HepG2 (cell line): ENCODE data around the gene TMEM217. TPM values are rescaled to one million over a fixed set of nuclear protein-coding genes. Genes with fewer than 3 reads are reported as not detected.

Source experiments
- ATAC-seq: fragments of 200-7000 bp; cut with Tn5 transposase; 3 replicates; pipeline ENCODE4 v1.9.1; 2020; ENCODE audit warnings: mild to moderate bottlenecking, moderate library complexity
- BruUV-seq: library from RNA; stranded (reverse); fragments of 400-500 nt; replicated peaks from 2 replicates; lab custom pipeline; 2021; lab: Mats Ljungman, UMichigan
- CTCF ChIA-PET: fragments of 300-600 bp; formaldehyde crosslinking; extraction: SDS; loops from one replicate; lab custom pipeline; 2021; ENCODE audit warnings: low total read pairs, inconsistent platforms, low intra/inter-chr PET ratio; lab: Yijun Ruan, JAX
- POLR2A ChIA-PET: fragments of 350-600 bp; sonication (Branson Sonifier 250); formaldehyde crosslinking; loops from one replicate; lab custom pipeline; 2020; ENCODE audit warnings: antibody characterized with exemption, inconsistent platforms; lab: Yijun Ruan, JAX
- DNase-seq: peaks from one replicate; pipeline ENCODE4 v3.0.0-alpha.2; 2015; ENCODE audit warnings: low spot score
- FAIRE-seq: peaks from 3 replicates; lab custom pipeline; 2011; peaks lifted over from hg19 to GRCh38; lab: Jason Lieb, UNC
- H2AFZ ChIP-seq: one replicate; pipeline ENCODE4 v1.6.1; 2011; ENCODE audit warnings: low read length, inconsistent platforms
- H3K27ac ChIP-seq: fragments of 300-600 bp; 3 replicates; pipeline ENCODE4 v1.8.0; 2011; ENCODE audit warnings: mixed run types, mild to moderate bottlenecking, mixed read lengths, low read length, inconsistent platforms; ENCODE audit not compliant: insufficient read depth; ENCODE audit errors: extremely low read length
- H3K27me3 ChIP-seq, 2 experiments: fragments of 200-600 bp in 1 of 2; 2 replicates in 1 of 2; 3 replicates in 1 of 2; pipeline versions ENCODE4 v1.6.0 to v1.8.0; 2011; ENCODE audit warnings: low read length in 2 of 2, mild to moderate bottlenecking in 2 of 2, moderate library complexity in 2 of 2, inconsistent platforms in 1 of 2; ENCODE audit not compliant: insufficient read depth in 2 of 2, control insufficient read depth in 1 of 2
- H3K36me3 ChIP-seq, 2 experiments: fragments of 200-600 bp in 1 of 2; replicated peaks in 1 of 2; 2 replicates in 1 of 2; 3 replicates in 1 of 2; pipeline versions ENCODE4 v1.5.1 to v1.8.0; 2011; ENCODE audit warnings: low read length in 2 of 2, inconsistent platforms in 1 of 2; ENCODE audit not compliant: insufficient read depth in 2 of 2, control insufficient read depth in 1 of 2
- H3K4me1 ChIP-seq: 2 replicates; pipeline ENCODE4 v1.5.1; 2012; ENCODE audit warnings: low read length, inconsistent platforms; ENCODE audit not compliant: insufficient read depth
- H3K4me2 ChIP-seq: 2 replicates; pipeline ENCODE4 v1.6.0; 2011; ENCODE audit warnings: low read depth, low read length, inconsistent platforms
- H3K4me3 ChIP-seq, 3 experiments: fragments of 200-600 bp in 1 of 3; sonication (generic), shearing (Covaris generic) in 1 of 3; replicated peaks in 1 of 3; 2 replicates each; pipeline ENCODE4 v1.5.1; 2011 to 2016; ENCODE audit warnings: low read length in 3 of 3, inconsistent platforms in 2 of 3, low read depth in 2 of 3, mild to moderate bottlenecking in 2 of 3, control low read depth in 1 of 3, mixed read lengths in 1 of 3; ENCODE audit not compliant: insufficient read depth in 1 of 3
- H3K79me2 ChIP-seq: one replicate; pipeline ENCODE4 v1.6.1; 2011; ENCODE audit warnings: low read length, inconsistent platforms; ENCODE audit not compliant: insufficient read depth
- H3K9ac ChIP-seq: 2 replicates; pipeline ENCODE4 v1.6.0; 2011; ENCODE audit warnings: mild to moderate bottlenecking, low read depth, low read length, inconsistent platforms; ENCODE audit not compliant: insufficient read depth
- H3K9me3 ChIP-seq: 2 replicates; pipeline ENCODE4 v1.5.1; 2012; ENCODE audit warnings: mild to moderate bottlenecking, low read length
- H4K20me1 ChIP-seq: 2 replicates; pipeline ENCODE4 v1.6.0; 2011; ENCODE audit warnings: inconsistent platforms, mild to moderate bottlenecking, low read length, moderate library complexity; ENCODE audit not compliant: insufficient read depth
- ARID3A ChIP-seq: IDR thresholded peaks from 2 replicates; pipeline ENCODE4 v1.6.1; 2012; ENCODE audit warnings: low read depth, low read length, improper control_type of control experiment
- CREB1 ChIP-seq, 2 experiments: fragments of 450-650 bp in 1 of 2; IDR thresholded peaks; 2 replicates each; pipeline ENCODE4 v1.6.1; 2016 to 2017; ENCODE audit warnings: control low read depth in 1 of 2, mild to moderate bottlenecking in 1 of 2, missing compliant biosample characterization in 1 of 2, missing genetic modification characterization in 1 of 2
- ELF3 ChIP-seq: IDR thresholded peaks from 2 replicates; pipeline ENCODE4 v1.6.1; 2016; ENCODE audit warnings: missing genetic modification reagents, missing compliant biosample characterization
- ETV5 ChIP-seq: IDR thresholded peaks from 2 replicates; pipeline ENCODE4 v1.6.1; 2018; ENCODE audit warnings: missing biosample characterization, missing genetic modification reagents, inconsistent platforms, borderline replicate concordance
- RARA ChIP-seq: IDR thresholded peaks from 2 replicates; pipeline ENCODE4 v1.6.1; 2016; ENCODE audit warnings: missing genetic modification reagents, missing compliant biosample characterization
- SALL1 ChIP-seq: sonication (generic); formaldehyde crosslinking; IDR thresholded peaks from 2 replicates; pipeline ENCODE4 v1.8.0; 2022; ENCODE audit warnings: mild to moderate bottlenecking, missing genetic modification reagents
- TEAD3 ChIP-seq: optimal IDR thresholded peaks from 2 replicates; pipeline ENCODE3; 2016; ENCODE audit warnings: borderline replicate concordance
- THAP7 ChIP-seq: sonication (generic); formaldehyde crosslinking; IDR thresholded peaks from 2 replicates; pipeline ENCODE4 v1.8.1; 2023; ENCODE audit warnings: mild to moderate bottlenecking, missing genetic modification reagents
- ZBED4 ChIP-seq: sonication (generic); formaldehyde crosslinking; IDR thresholded peaks from 2 replicates; pipeline ENCODE4 v1.4.0; 2020; ENCODE audit warnings: missing genetic modification reagents, borderline replicate concordance
- ZNF563 ChIP-seq: sonication (generic); formaldehyde crosslinking; IDR thresholded peaks from 2 replicates; pipeline ENCODE4 v1.8.0; 2022; ENCODE audit warnings: mild to moderate bottlenecking, moderate library complexity, missing genetic modification reagents
- ZNF572 ChIP-seq: sonication (generic); formaldehyde crosslinking; IDR thresholded peaks from 2 replicates; pipeline ENCODE4 v1.5.1; 2020; ENCODE audit warnings: mild to moderate bottlenecking, missing genetic modification reagents
- WGBS: methylation state at CpG from one replicate; pipeline ENCODE4 v1.1.6; 2017; ENCODE audit warnings: low lambda C conversion rate; 5-methylcytosine and 5-hydroxymethylcytosine counted together
- in situ Hi-C: cut with HindIII; loops from 2 replicates; pipeline ENCODE4 v1.10.0; 2017; ENCODE audit warnings: low pct_unique_long_range_greater_than_20kb; ENCODE audit not compliant: extremely low pct_ligation_motif_present
- intact Hi-C: fragments of 100-400 bp; cut with micrococcal nuclease; formaldehyde crosslinking; loops from one replicate; pipeline ENCODE4 v1.10.0; 2022; ENCODE audit not compliant: unreplicated experiment
- polyA plus RNA-seq, 8 experiments: library from polyadenylated mRNA; depleted of rRNA in 3 of 8; stranded (reverse) in 7 of 8; unstranded in 1 of 8; fragments of >200 nt; fragmentation: Illumina TruSeq in 4 of 8; extraction: Trizol in 4 of 8; gene quantifications; 2 replicates each; pipeline versions ENCODE4 v1.2.1 to v1.2.3, GENCODE V29; 2011 to 2016; ENCODE audit warnings: low read depth in 4 of 8, missing spikeins in 1 of 8, mixed read lengths in 1 of 8; ENCODE audit not compliant: insufficient read depth in 1 of 8
- total RNA-seq, 5 experiments: library from RNA; depleted of rRNA; stranded (reverse); fragments of >200 nt; fragmentation: Illumina TruSeq; extraction: Trizol; gene quantifications; 2 replicates each; pipeline ENCODE4 v1.2.3, GENCODE V29; 2016; ENCODE audit warnings: low read depth in 1 of 5

TMEM217 gene
- total and polyA plus RNA-seq, 2 of the 13 experiments (the other 11 are each of a cell fraction or from before 2014, with no cell fraction given) = 2.3 to 3.4 TPM

- TF ChIP-seq ARID3A = peak; percentile 30; the same call in 1 of the 2 replicates
- TF ChIP-seq CREB1 (IDR thresholded peaks at IDR 0.05) = no peak
- no peak for TF ChIP-seq CREB1 (CRISPR knock-in tag; IDR thresholded peaks at IDR 0.05)
- 0 out of 2 replicates have a peak, but pooled peaks have one; percentile 21 for TF ChIP-seq RARA (CRISPR knock-in tag)
Observed at GRCh38 chr6:37202788-37203491, 55.0 kb downstream of the TMEM217 start (continued).

GRCh38 chr6:37201726-37202125, 56.2 kb downstream of the TMEM217 start:
- ATAC-seq (peak; percentile 49), FAIRE-seq (no peak), DNase-seq (no peak)
- Histone ChIP-seq H3K27me3 (no peaks in the 10 kb centered on the region; a peak in 1 of 5 replicates), H3K79me2 (no peaks in the 10 kb centered on the region), H3K36me3 (no peaks in the 10 kb centered on the region), H3K4me3 (no peak overlapping the region), H3K9ac (no peak overlapping the region), H3K4me1 (peaks cover 47% of the 10 kb centered on the region), H4K20me1 (no peaks in the 10 kb centered on the region), H3K9me3 (no peaks in the 10 kb centered on the region), H2AFZ (no peak overlapping the region), H3K27ac (no peak overlapping the region), H3K4me2 (no peak overlapping the region)
- TF ChIP-seq THAP7 (CRISPR knock-in tag) (no peak), ZNF563 (CRISPR knock-in tag) (peak; percentile 69; the same call in 1 of the 2 replicates), ZBED4 (CRISPR knock-in tag) (no peak), SALL1 (CRISPR knock-in tag) (peak; percentile 10; the same call in 1 of the 2 replicates), ELF3 (CRISPR knock-in tag) (0 out of 2 replicates have a peak, but pooled peaks have one; percentile 40), TEAD3 (CRISPR knock-in tag) (peak; percentile 68), ETV5 (CRISPR knock-in tag) (peak; percentile 21; the same call in 1 of the 2 replicates), ZNF572 (0 out of 2 replicates have a peak, but pooled peaks have one; percentile 33)
- BruUV-seq = no TSS peak
- POLR2A ChIA-PET = interaction anchor here (1.3 to 1.6 kb wide), 2 partner anchors 8 to 26 kb away, joined by 3 to 4 read pairs; no protein-coding TSS in a partner anchor
- in situ Hi-C loops = no loop called here
- 85% methylated on average over 1 of the region's 1 CpG for WGBS
- CTCF ChIA-PET = no interaction called here
- intact Hi-C loops = no loop called here
